Activated CD8-positive, alpha-beta T cell treated with anti-CD3 and anti-CD28 coated beads, Interleukin-2, amount 10 ng/mL, durations not matched to agents 7 days and 5 days (primary cell): ENCODE measurements around the gene LPXN. TPM values are rescaled to one million over a fixed set of nuclear protein-coding genes. Genes with fewer than 3 reads are reported as not detected.

Experiments used
- ATAC-seq: fragments of 150-1000 bp; cut with Tn5 transposase; one replicate; pipeline ENCODE4 v1.10.0; 2021; ENCODE audit warnings: moderate library complexity
- CTCF ChIA-PET: fragments of 350-600 bp; sonication (Branson Sonifier 250); formaldehyde crosslinking; loops from one replicate; lab custom pipeline; 2021; ENCODE audit warnings: antibody characterized with exemption; lab: Charles Lee
- POLR2A ChIA-PET: fragments of 350-600 bp; sonication (Branson Sonifier 250); formaldehyde crosslinking; loops from one replicate; lab custom pipeline; 2021; ENCODE audit warnings: antibody characterized with exemption; lab: Charles Lee
- DNase-seq: peaks from one replicate; pipeline ENCODE4 v3.0.0-alpha.2; 2020
- H3K27ac Mint-ChIP-seq: one replicate; pipeline ENCODE4 v1.8.0; 2021; ENCODE audit warnings: mild to moderate bottlenecking, mixed read lengths
- H3K27me3 Mint-ChIP-seq: one replicate; pipeline ENCODE4 v1.8.0; 2021; ENCODE audit warnings: low read depth, mixed read lengths
- H3K36me3 Mint-ChIP-seq: one replicate; pipeline ENCODE4 v1.8.0; 2021; ENCODE audit warnings: low read depth, mixed read lengths
- H3K4me1 Mint-ChIP-seq: one replicate; pipeline ENCODE4 v1.8.0; 2021; ENCODE audit warnings: low read depth, mixed read lengths
- H3K4me3 Mint-ChIP-seq: one replicate; pipeline ENCODE4 v1.8.0; 2021; ENCODE audit warnings: mild to moderate bottlenecking, mixed read lengths
- H3K9me3 Mint-ChIP-seq: one replicate; pipeline ENCODE4 v1.8.0; 2022; ENCODE audit warnings: mixed read lengths; ENCODE audit not compliant: insufficient read depth
- total RNA-seq, 2 experiments: library from RNA; stranded (reverse); gene quantifications; one replicate each; pipeline ENCODE4 v1.2.3, GENCODE V29; 2021

The LPXN gene
- total RNA-seq, 2 experiments from 2014 or later, result 159 to 169 TPM

GRCh38 chr11:58513747-58514367 is 61.8 kb downstream of the LPXN start:
- Mint-ChIP-seq H3K9me3 (no peaks in the 10 kb centered on the region), H3K27me3 (no peaks in the 10 kb centered on the region), H3K27ac (peak overlapping the region; percentile 15), H3K4me3 (no peak overlapping the region), H3K4me1 (no peaks in the 10 kb centered on the region), H3K36me3 (no peaks in the 10 kb centered on the region)
- POLR2A ChIA-PET, result no interaction called here
- ATAC-seq (no peak), DNase-seq (peak; percentile 33)
- CTCF ChIA-PET, result interaction anchor here (0.7 to 3.1 kb wide), 6 partner anchors 10 to 921 kb away, joined by 3 to 13 read pairs (median 4); no protein-coding TSS in a partner anchor

GRCh38 chr11:58511636-58512035 is 64.0 kb downstream of the LPXN start:
- Mint-ChIP-seq H3K36me3 (peaks cover 10% of the 10 kb centered on the region), H3K4me3 (no peak overlapping the region), H3K27ac (no peak overlapping the region), H3K4me1 (no peaks in the 10 kb centered on the region), H3K9me3 (no peaks in the 10 kb centered on the region), H3K27me3 (no peaks in the 10 kb centered on the region)
- DNase-seq (no peak), ATAC-seq (no peak)
- CTCF ChIA-PET, result interaction anchor here (0.9 to 3.1 kb wide), 4 partner anchors 12 to 711 kb away, joined by 3 to 13 read pairs (median 4); no protein-coding TSS in a partner anchor
- POLR2A ChIA-PET, result no interaction called here

GRCh38 chr11:58509748-58510147 is 65.9 kb downstream of the LPXN start:
- Mint-ChIP-seq H3K4me1 (no peaks in the 10 kb centered on the region), H3K27me3 (no peaks in the 10 kb centered on the region), H3K9me3 (no peaks in the 10 kb centered on the region), H3K36me3 (peaks cover 14% of the 10 kb centered on the region), H3K4me3 (no peak overlapping the region), H3K27ac (no peak overlapping the region)
- DNase-seq (no peak), ATAC-seq (no peak)
- ChIA-PET CTCF (interaction anchor here (1.2 kb wide), 1 partner anchor 11 kb away, joined by 4 read pairs; no protein-coding TSS in a partner anchor), POLR2A (no interaction called here)

GRCh38 chr11:58508814-58509213 is 66.8 kb downstream of the LPXN start:
- ChIA-PET POLR2A (no interaction called here), CTCF (interaction anchor here (0.9 to 1.2 kb wide), 2 partner anchors 10 to 13 kb away, joined by 3 to 4 read pairs; no protein-coding TSS in a partner anchor)
- H3K9me3 Mint-ChIP-seq, result no peaks in the 10 kb centered on the region
- peaks cover 18% of the 10 kb centered on the region for H3K36me3 Mint-ChIP-seq
- no peaks in the 10 kb centered on the region for H3K27me3 Mint-ChIP-seq
- H3K27ac Mint-ChIP-seq, result no peak overlapping the region
- DNase-seq (no peak), ATAC-seq (no peak)
- H3K4me3 Mint-ChIP-seq, result no peak overlapping the region
- H3K4me1 Mint-ChIP-seq, result no peaks in the 10 kb centered on the region

GRCh38 chr11:58508005-58508404 is 67.7 kb downstream of the LPXN start, which contains the start of gene OR5B21:
Gene OR5B21 (minus strand): TSS chr11:58508105. CDS start chr11:58508105, 0 bp downstream.
- DNase-seq (no peak), ATAC-seq (no peak)
- H3K9me3 Mint-ChIP-seq, result no peaks in the 10 kb centered on the region
- H3K36me3 Mint-ChIP-seq, result peaks cover 21% of the 10 kb centered on the region
- H3K27me3 Mint-ChIP-seq, result no peaks in the 10 kb centered on the region
- ChIA-PET CTCF (interaction anchor here (1.1 kb wide), 1 partner anchor 17 kb away, joined by 3 read pairs; no protein-coding TSS in a partner anchor), POLR2A (no interaction called here)
- no peak within 1 kb of the TSS for H3K27ac Mint-ChIP-seq
- no peak within 1 kb of the TSS for H3K4me3 Mint-ChIP-seq
- H3K4me1 Mint-ChIP-seq, result no peaks in the 10 kb centered on the region

- no peaks in the 10 kb centered on the region for H3K9me3 Mint-ChIP-seq
- DNase-seq (no peak), ATAC-seq (no peak)
- POLR2A ChIA-PET, result no interaction called here
- no peaks in the 10 kb centered on the region for H3K4me1 Mint-ChIP-seq
- no peaks in the 10 kb centered on the region for H3K27me3 Mint-ChIP-seq
- CTCF ChIA-PET, result interaction anchor here (1.1 kb wide), 1 partner anchor 18 kb away, joined by 3 read pairs; no protein-coding TSS in a partner anchor
- no peak overlapping the region for H3K27ac Mint-ChIP-seq
- peaks cover 22% of the 10 kb centered on the region for H3K36me3 Mint-ChIP-seq
- H3K4me3 Mint-ChIP-seq, result no peak overlapping the region
Measured at GRCh38 chr11:58507355-58507754, 68.3 kb downstream of the LPXN start.

GRCh38 chr11:58506935-58507334 is 68.7 kb downstream of the LPXN start:
- H3K4me1 Mint-ChIP-seq, result no peaks in the 10 kb centered on the region
- no peaks in the 10 kb centered on the region for H3K9me3 Mint-ChIP-seq
- no peaks in the 10 kb centered on the region for H3K27me3 Mint-ChIP-seq
- H3K4me3 Mint-ChIP-seq, result no peak overlapping the region
- no peak overlapping the region for H3K27ac Mint-ChIP-seq
- peaks cover 22% of the 10 kb centered on the region for H3K36me3 Mint-ChIP-seq
- ATAC-seq (no peak), DNase-seq (no peak)
- ChIA-PET CTCF (no interaction called here), POLR2A (no interaction called here)

GRCh38 chr11:58505849-58506248 is 69.8 kb downstream of the LPXN start:
- DNase-seq (no peak), ATAC-seq (no peak)
- Mint-ChIP-seq H3K4me1 (no peaks in the 10 kb centered on the region), H3K36me3 (peaks cover 22% of the 10 kb centered on the region), H3K27me3 (no peaks in the 10 kb centered on the region), H3K4me3 (no peak overlapping the region), H3K9me3 (no peaks in the 10 kb centered on the region), H3K27ac (no peak overlapping the region)
- ChIA-PET POLR2A (no interaction called here), CTCF (interaction anchor here (0.8 kb wide), 1 partner anchor 18 kb away, joined by 4 read pairs; no protein-coding TSS in a partner anchor)

- POLR2A ChIA-PET, result no interaction called here
- no peak overlapping the region for H3K4me3 Mint-ChIP-seq
- DNase-seq (no peak), ATAC-seq (no peak)
- H3K27ac Mint-ChIP-seq, result no peak overlapping the region
- H3K36me3 Mint-ChIP-seq, result peaks cover 24% of the 10 kb centered on the region
- H3K27me3 Mint-ChIP-seq, result no peaks in the 10 kb centered on the region
- CTCF ChIA-PET, result interaction anchor here (1.1 to 2.0 kb wide), 3 partner anchors 9 to 20 kb away, joined by 4 to 9 read pairs (median 5); no protein-coding TSS in a partner anchor
- no peaks in the 10 kb centered on the region for H3K9me3 Mint-ChIP-seq
- peaks cover 2% of the 10 kb centered on the region for H3K4me1 Mint-ChIP-seq
Measured at GRCh38 chr11:58504232-58504631, 71.4 kb downstream of the LPXN start.

GRCh38 chr11:58503361-58503856 is 72.2 kb downstream of the LPXN start:
- no peak overlapping the region for H3K4me3 Mint-ChIP-seq
- H3K27ac Mint-ChIP-seq, result no peak overlapping the region
- ATAC-seq (no peak), DNase-seq (no peak)
- ChIA-PET CTCF (interaction anchor here (1.9 to 2.0 kb wide), 2 partner anchors 8 to 20 kb away, joined by 5 to 9 read pairs; no protein-coding TSS in a partner anchor), POLR2A (no interaction called here)
- H3K27me3 Mint-ChIP-seq, result no peaks in the 10 kb centered on the region
- H3K9me3 Mint-ChIP-seq, result no peaks in the 10 kb centered on the region
- H3K4me1 Mint-ChIP-seq, result peaks cover 10% of the 10 kb centered on the region
- H3K36me3 Mint-ChIP-seq, result peaks cover 26% of the 10 kb centered on the region

GRCh38 chr11:58502004-58502403 is 73.7 kb downstream of the LPXN start:
- Mint-ChIP-seq H3K9me3 (no peaks in the 10 kb centered on the region), H3K36me3 (peaks cover 27% of the 10 kb centered on the region), H3K4me1 (peaks cover 24% of the 10 kb centered on the region), H3K27ac (no peak overlapping the region), H3K4me3 (no peak overlapping the region), H3K27me3 (no peaks in the 10 kb centered on the region)
- no peak for ATAC-seq
- POLR2A ChIA-PET, result no interaction called here
- no peak for DNase-seq
- CTCF ChIA-PET, result no interaction called here

- peak; percentile 83 for ATAC-seq
- no peak overlapping the region for H3K4me3 Mint-ChIP-seq
- ChIA-PET POLR2A (interaction anchor here (0.9 kb wide), 1 partner anchor 79 kb away, joined by 4 read pairs; no protein-coding TSS in a partner anchor), CTCF (interaction anchor here (1.5 to 3.3 kb wide), 3 partner anchors 11 to 26 kb away, joined by 4 to 19 read pairs (median 4); no protein-coding TSS in a partner anchor)
- H3K27ac Mint-ChIP-seq, result peak overlapping the region; percentile 80
- peaks cover 36% of the 10 kb centered on the region for H3K4me1 Mint-ChIP-seq
- no peaks in the 10 kb centered on the region for H3K27me3 Mint-ChIP-seq
- DNase-seq, result peak; percentile 61
- H3K36me3 Mint-ChIP-seq, result peaks cover 33% of the 10 kb centered on the region
- H3K9me3 Mint-ChIP-seq, result no peaks in the 10 kb centered on the region
Measured at GRCh38 chr11:58498464-58498863, 77.2 kb downstream of the LPXN start.
